Heart right ventricle (tissue), 16 donors: ENCODE measurements around the gene PKIB. TPM values are rescaled to one million over a fixed set of nuclear protein-coding genes. Genes with fewer than 3 reads are reported as not detected.

ENCODE experiments used
- ATAC-seq, 8 donors: fragments of 200-7000 bp; cut with Tn5 transposase; one replicate each; pipeline ENCODE4 v1.9.1; 2020; ENCODE audit warnings: mild to moderate bottlenecking in 8 of 8, moderate library complexity in 8 of 8, moderate number of reproducible peaks in 1 of 8
- DNase-seq, 2 donors: peaks; one replicate each; pipeline ENCODE4 v3.0.0-alpha.2; 2020
- H3K27ac ChIP-seq, 10 donors: fragments of 200-600 bp; sonication (generic) in 2 of 10; one replicate each; pipeline versions ENCODE4 v1.5.0 to v1.8.0; 2020 to 2022; ENCODE audit warnings: mild to moderate bottlenecking in 3 of 10
- H3K27me3 ChIP-seq, 7 donors: fragments of 200-600 bp; one replicate each; pipeline ENCODE4 v1.8.0; 2021 to 2022; ENCODE audit warnings: mild to moderate bottlenecking in 2 of 7
- H3K36me3 ChIP-seq, 9 donors: fragments of 200-600 bp; sonication (generic) in 1 of 9; one replicate each; pipeline versions ENCODE4 v1.5.0 to v1.8.0; 2020 to 2022; ENCODE audit warnings: mild to moderate bottlenecking in 2 of 9
- H3K4me1 ChIP-seq, 9 donors: fragments of 200-600 bp; sonication (generic) in 1 of 9; one replicate each; pipeline versions ENCODE4 v1.5.0 to v1.8.0; 2020 to 2022; ENCODE audit warnings: mild to moderate bottlenecking in 4 of 9
- H3K4me3 ChIP-seq, 10 donors: fragments of 200-600 bp; sonication (generic) in 2 of 10; one replicate each; pipeline versions ENCODE4 v1.5.0 to v1.8.0; 2020 to 2022; ENCODE audit warnings: mild to moderate bottlenecking in 7 of 10, moderate library complexity in 2 of 10
- H3K9me3 ChIP-seq, 11 donors: fragments of 200-600 bp in 10 of 11; sonication (generic) in 2 of 11; one replicate each; pipeline versions ENCODE4 v1.5.0 to v1.8.0; 2013 to 2022; ENCODE audit warnings: mild to moderate bottlenecking in 2 of 11, control low read depth in 1 of 11, moderate library complexity in 1 of 11
- WGBS, 2 donors: extraction: QIAGEN DNeasy Blood & Tissue Kit; methylation state at CpG; one replicate each; pipeline ENCODE4 v1.1.7; 2013; ENCODE audit warnings: inconsistent platforms in 1 of 2; 5-methylcytosine and 5-hydroxymethylcytosine counted together
- intact Hi-C, 10 donors: fragments of 100-400 bp; cut with DNase I; formaldehyde crosslinking; loops; one replicate each; pipeline versions ENCODE4 v1.11.1 to v1.14.2; 2022
- polyA plus RNA-seq, 2 donors: library from polyadenylated mRNA; stranded (reverse); fragments of 200-250 nt; gene quantifications; one replicate each; pipeline ENCODE4 v1.2.3, GENCODE V29; 2013
- total RNA-seq, 10 donors: library from RNA; stranded (reverse); fragmentation: NEBNext Ultra II Directional in 3 of 10; extraction: Animal tissue kit (Norgen Biotek cat#: 25700) in 3 of 10; gene quantifications; one replicate each; pipeline versions ENCODE4 v1.2.1 to v1.2.4, GENCODE V29; 2021 to 2023
- TF ChIP-seq, protein P1 (sequence below), 9 donors: fragments of 200-600 bp; sonication (generic) in 2 of 9; IDR thresholded peaks; one replicate each; pipeline versions ENCODE4 v1.5.0 to v1.8.0; 2021 to 2022; ENCODE audit warnings: antibody characterized with exemption in 9 of 9, mild to moderate bottlenecking in 5 of 9, moderate library complexity in 1 of 9
- donor health status: Arrhythmogenic right ventricular cardiomyopathy.
- donor health status: ischemic (EF 13 %, LVEDD 7.1; RV severe dilation, severe dysfunction).
- donor health status: healthy with polysubstance abuse.
- donor health status: DM: no; HTN: yes; CAD: no.
- donor health status: DM: no; HTN: no; CAD: no.
- donor health status: ischemic (EF 25% LVEDD 6.9; RV normal size, moderate dysfunction).
- donor health status: ischemic (EF 25% LVEDD 5.7; RV mildly dilated, moderate dysfunction).
- donor health status: healthy.
- donor health status: DM: yes; HTN: yes; CAD: no.
- donor health status: Ischemic cardiomyopathy.
- donor health status: ischemic (EF 35%, LVEDD 5.7; RV mildly dilated, moderate dysfunction).
- donor health status: nonischemic (EF 11% LVEDD 7.7; RV severe dilation, severe dysfunction).
- donor health status: DM: yes; HTN: yes; CAD: no.
- donor health status: PGD.
- donor health status: ischemic (EF 29% LVEDD 5.4; RV normal size, mild dysfunction).
- donor health status: nonischemic (EF 23%, LVEDD 6.1; RV moderate dilation, normal function).

PKIB gene
- total and polyA plus RNA-seq, 12 donors: 0.26 to 0.96 (median 0.38) TPM; not detected in 4

DNA sequence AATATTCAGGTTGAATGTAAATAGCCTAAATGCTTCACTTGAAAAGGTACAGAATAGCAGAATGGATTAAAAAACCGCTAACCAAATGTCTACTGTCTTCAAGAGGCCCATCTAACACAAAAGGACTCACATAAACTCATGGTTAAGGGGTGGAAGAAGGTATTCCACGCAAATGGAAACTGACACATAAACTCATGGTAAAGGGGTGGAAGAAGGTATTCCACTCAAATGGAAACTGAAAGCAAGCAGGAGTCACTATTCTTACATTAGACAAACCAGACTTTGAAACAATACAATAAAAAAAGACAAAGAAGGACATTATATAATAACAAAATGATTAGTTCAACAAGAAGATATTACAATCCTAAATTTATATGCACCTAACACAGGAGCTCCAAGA, 38.3 kb upstream of the PKIB start:
- ATAC-seq (no peak), DNase-seq (no peak)
- Histone ChIP-seq H3K27ac (no peak overlapping the region), H3K9me3 (peaks cover 0 to 19% (median 0%) of the 10 kb centered on the region in 11 donors), H3K4me1 (no peaks in the 10 kb centered on the region), H3K4me3 (no peak overlapping the region), H3K27me3 (no peaks in the 10 kb centered on the region), H3K36me3 (no peaks in the 10 kb centered on the region)
- WGBS, 2 donors: 75 to 81% methylated on average over 2 of the region's 2 CpGs
- TF ChIP-seq, protein P1, sequence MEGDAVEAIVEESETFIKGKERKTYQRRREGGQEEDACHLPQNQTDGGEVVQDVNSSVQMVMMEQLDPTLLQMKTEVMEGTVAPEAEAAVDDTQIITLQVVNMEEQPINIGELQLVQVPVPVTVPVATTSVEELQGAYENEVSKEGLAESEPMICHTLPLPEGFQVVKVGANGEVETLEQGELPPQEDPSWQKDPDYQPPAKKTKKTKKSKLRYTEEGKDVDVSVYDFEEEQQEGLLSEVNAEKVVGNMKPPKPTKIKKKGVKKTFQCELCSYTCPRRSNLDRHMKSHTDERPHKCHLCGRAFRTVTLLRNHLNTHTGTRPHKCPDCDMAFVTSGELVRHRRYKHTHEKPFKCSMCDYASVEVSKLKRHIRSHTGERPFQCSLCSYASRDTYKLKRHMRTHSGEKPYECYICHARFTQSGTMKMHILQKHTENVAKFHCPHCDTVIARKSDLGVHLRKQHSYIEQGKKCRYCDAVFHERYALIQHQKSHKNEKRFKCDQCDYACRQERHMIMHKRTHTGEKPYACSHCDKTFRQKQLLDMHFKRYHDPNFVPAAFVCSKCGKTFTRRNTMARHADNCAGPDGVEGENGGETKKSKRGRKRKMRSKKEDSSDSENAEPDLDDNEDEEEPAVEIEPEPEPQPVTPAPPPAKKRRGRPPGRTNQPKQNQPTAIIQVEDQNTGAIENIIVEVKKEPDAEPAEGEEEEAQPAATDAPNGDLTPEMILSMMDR (IDR thresholded peaks at IDR 0.05): no peak
- intact Hi-C loops: no loop called here

DNA sequence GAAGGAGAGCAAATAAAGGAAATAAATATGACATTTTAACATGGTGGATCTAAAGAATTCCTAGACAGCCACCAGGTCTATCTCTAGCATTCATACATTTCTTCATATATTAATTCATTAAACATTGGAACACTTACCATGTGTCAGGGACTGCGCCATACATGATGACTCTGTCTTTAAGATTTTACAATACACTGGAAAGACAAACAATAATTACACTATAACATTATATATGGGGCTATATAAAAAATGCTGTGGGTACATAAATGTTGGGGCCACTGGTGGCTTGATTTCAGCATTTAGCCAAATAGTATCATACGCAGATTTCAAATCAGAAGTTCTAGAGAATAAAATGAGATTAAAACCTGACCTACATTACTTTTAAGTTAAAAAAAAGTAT, 33.3 kb upstream of the PKIB start:
- Histone ChIP-seq H3K9me3 (peaks cover 0 to 19% (median 0%) of the 10 kb centered on the region in 11 donors), H3K27ac (no peak overlapping the region), H3K4me1 (no peaks in the 10 kb centered on the region), H3K27me3 (no peaks in the 10 kb centered on the region), H3K4me3 (no peak overlapping the region), H3K36me3 (no peaks in the 10 kb centered on the region)
- intact Hi-C loops: no loop called here
- ATAC-seq (no peak), DNase-seq (no peak)
- 92 to 96% methylated on average over 2 of the region's 2 CpGs for WGBS, 2 donors
- TF ChIP-seq, protein P1 (IDR thresholded peaks at IDR 0.05): no peak

DNA sequence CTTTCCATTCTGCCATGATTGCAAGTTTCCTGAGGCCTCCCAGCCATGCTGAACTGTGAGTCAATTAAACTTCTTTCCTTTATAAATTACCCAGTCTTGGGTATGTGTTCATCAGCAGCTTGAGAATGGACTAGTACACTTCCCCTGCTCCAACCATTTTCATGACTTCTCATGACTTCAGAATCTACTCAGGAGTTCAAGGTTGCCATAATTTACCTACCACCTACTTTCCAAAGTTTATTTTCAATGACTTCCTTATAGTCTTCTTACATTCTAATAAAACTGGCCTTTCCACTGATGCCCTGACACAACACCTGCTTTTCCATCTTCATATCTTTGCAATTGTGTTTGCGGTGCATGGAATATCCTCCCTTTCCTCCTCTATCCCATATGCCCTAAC, 31.2 kb upstream of the PKIB start:
- no peak for ATAC-seq
- no peak for DNase-seq
- Histone ChIP-seq H3K36me3 (no peaks in the 10 kb centered on the region), H3K4me1 (no peaks in the 10 kb centered on the region), H3K4me3 (no peak overlapping the region), H3K9me3 (peaks cover 0 to 19% (median 0%) of the 10 kb centered on the region in 11 donors), H3K27ac (no peak overlapping the region), H3K27me3 (no peaks in the 10 kb centered on the region)
- TF ChIP-seq, protein P1 (IDR thresholded peaks at IDR 0.05): no peak
- 89 to 97% methylated on average over 1 of the region's 1 CpG for WGBS, 2 donors
- intact Hi-C loops: no loop called here

DNA sequence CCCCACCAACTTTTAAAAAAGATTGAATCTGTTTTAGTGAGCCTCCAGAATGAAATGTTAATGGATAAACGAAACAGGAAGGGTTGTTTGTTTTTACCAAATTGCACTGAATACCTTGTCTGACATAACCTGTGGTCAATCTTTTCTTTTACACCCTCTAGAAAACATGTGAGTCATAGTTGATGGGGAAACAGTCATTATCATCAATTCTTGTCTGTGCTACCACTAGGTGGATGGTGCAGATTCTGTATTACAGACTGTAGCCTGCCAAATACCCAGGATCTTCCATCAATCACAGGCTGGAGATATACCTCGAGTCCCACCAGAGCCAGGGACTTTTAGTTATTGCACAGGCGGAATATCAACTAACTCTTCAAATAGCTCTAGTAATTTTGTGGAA, 29.5 kb upstream of the PKIB start:
- H3K27ac ChIP-seq: no peak overlapping the region
- 58 to 72% methylated on average over 3 of the region's 3 CpGs for WGBS, 2 donors
- TF ChIP-seq, protein P1 (IDR thresholded peaks at IDR 0.05): no peak

More for the DNA sequence above, 29.5 kb upstream of the PKIB start:
- ATAC-seq (no peak), DNase-seq (no peak)
- Histone ChIP-seq H3K4me1 (no peaks in the 10 kb centered on the region), H3K9me3 (peaks cover 0 to 6% (median 0%) of the 10 kb centered on the region in 11 donors), H3K4me3 (no peak overlapping the region), H3K27me3 (no peaks in the 10 kb centered on the region), H3K36me3 (no peaks in the 10 kb centered on the region)
- intact Hi-C loops: no loop called here
